Right lobe of liver (tissue), 4 donors: ENCODE data around the gene CHRM4.

ENCODE experiments used
- POLR2A ChIP-seq: fragments of 450-650 bp; IDR thresholded peaks from one replicate; pipeline ENCODE4 v1.6.1; 2017; ENCODE audit warnings: antibody characterized with exemption, mild to moderate bottlenecking
- TF ChIP-seq, protein P1 (sequence below), 4 donors: fragments of 200-600 bp in 3 of 4; fragments of 450-650 bp in 1 of 4; IDR thresholded peaks; one replicate each; pipeline versions ENCODE4 v1.5.1 to v1.8.0; 2016 to 2022; ENCODE audit warnings: antibody characterized with exemption in 4 of 4, mild to moderate bottlenecking in 2 of 4
- donor health status: DM: no; HTN: no; CAD: no.
- donor health status: DM: no; HTN: no; CAD: no.
- donor health status: DM: no; HTN: yes; CAD: no.

GRCh38 chr11:46338988-46339666 is 52.4 kb downstream of the CHRM4 start:
- TF ChIP-seq, protein P1, sequence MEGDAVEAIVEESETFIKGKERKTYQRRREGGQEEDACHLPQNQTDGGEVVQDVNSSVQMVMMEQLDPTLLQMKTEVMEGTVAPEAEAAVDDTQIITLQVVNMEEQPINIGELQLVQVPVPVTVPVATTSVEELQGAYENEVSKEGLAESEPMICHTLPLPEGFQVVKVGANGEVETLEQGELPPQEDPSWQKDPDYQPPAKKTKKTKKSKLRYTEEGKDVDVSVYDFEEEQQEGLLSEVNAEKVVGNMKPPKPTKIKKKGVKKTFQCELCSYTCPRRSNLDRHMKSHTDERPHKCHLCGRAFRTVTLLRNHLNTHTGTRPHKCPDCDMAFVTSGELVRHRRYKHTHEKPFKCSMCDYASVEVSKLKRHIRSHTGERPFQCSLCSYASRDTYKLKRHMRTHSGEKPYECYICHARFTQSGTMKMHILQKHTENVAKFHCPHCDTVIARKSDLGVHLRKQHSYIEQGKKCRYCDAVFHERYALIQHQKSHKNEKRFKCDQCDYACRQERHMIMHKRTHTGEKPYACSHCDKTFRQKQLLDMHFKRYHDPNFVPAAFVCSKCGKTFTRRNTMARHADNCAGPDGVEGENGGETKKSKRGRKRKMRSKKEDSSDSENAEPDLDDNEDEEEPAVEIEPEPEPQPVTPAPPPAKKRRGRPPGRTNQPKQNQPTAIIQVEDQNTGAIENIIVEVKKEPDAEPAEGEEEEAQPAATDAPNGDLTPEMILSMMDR (IDR thresholded peaks at IDR 0.05), result no peak
- TF ChIP-seq POLR2A, result no peak
